Gastroesophageal sphincter (tissue), 3 donors: ENCODE data around the gene PTPN14.

Experiments used
- EP300 ChIP-seq: sonication (generic); formaldehyde crosslinking; IDR thresholded peaks from one replicate; pipeline ENCODE4 v1.6.1; 2017; ENCODE audit warnings: antibody characterized with exemption, mild to moderate bottlenecking
- POLR2A ChIP-seq, 2 donors: fragments of 450-650 bp; IDR thresholded peaks; one replicate each; pipeline ENCODE4 v1.6.1; 2017; ENCODE audit warnings: antibody characterized with exemption in 2 of 2, mild to moderate bottlenecking in 2 of 2, moderate library complexity in 1 of 2
- POLR2AphosphoS5 ChIP-seq: sonication (generic); formaldehyde crosslinking; IDR thresholded peaks from one replicate; pipeline ENCODE4 v1.6.1; 2017; ENCODE audit warnings: antibody characterized with exemption
- TF ChIP-seq, protein P1 (sequence below), 4 experiments: fragments of 200-600 bp in 2 of 4; fragments of 450-650 bp in 2 of 4; sonication (generic) in 1 of 4; IDR thresholded peaks; one replicate each; pipeline ENCODE4 v1.5.1; 2017 to 2019; ENCODE audit warnings: antibody characterized with exemption in 4 of 4, mild to moderate bottlenecking in 2 of 4, moderate library complexity in 2 of 4

GRCh38 chr1:214413315-214413714 lies 138.1 kb downstream of the PTPN14 start:
- TF ChIP-seq, protein P1, sequence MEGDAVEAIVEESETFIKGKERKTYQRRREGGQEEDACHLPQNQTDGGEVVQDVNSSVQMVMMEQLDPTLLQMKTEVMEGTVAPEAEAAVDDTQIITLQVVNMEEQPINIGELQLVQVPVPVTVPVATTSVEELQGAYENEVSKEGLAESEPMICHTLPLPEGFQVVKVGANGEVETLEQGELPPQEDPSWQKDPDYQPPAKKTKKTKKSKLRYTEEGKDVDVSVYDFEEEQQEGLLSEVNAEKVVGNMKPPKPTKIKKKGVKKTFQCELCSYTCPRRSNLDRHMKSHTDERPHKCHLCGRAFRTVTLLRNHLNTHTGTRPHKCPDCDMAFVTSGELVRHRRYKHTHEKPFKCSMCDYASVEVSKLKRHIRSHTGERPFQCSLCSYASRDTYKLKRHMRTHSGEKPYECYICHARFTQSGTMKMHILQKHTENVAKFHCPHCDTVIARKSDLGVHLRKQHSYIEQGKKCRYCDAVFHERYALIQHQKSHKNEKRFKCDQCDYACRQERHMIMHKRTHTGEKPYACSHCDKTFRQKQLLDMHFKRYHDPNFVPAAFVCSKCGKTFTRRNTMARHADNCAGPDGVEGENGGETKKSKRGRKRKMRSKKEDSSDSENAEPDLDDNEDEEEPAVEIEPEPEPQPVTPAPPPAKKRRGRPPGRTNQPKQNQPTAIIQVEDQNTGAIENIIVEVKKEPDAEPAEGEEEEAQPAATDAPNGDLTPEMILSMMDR (IDR thresholded peaks at IDR 0.05): no peak
- TF ChIP-seq EP300 (no peak), POLR2AphosphoS5 (no peak), POLR2A (IDR thresholded peaks at IDR 0.05) (no peak)
